ENCODE results near the gene PRKCZ.

GRCh38 chr1:2082064-2082463, 31.9 kb downstream of the PRKCZ start:
- no peak for TF ChIP-seq POLR2A (IDR thresholded peaks at IDR 0.05)
- no peak for TF ChIP-seq CTCF (IDR thresholded peaks at IDR 0.05)
